ENCODE measurements around the gene CARD11. TPM values are rescaled to one million over a fixed set of nuclear protein-coding genes. Genes with fewer than 3 reads are reported as not detected.

Gene CARD11
- total RNA-seq, 1 experiment from 2014 or later: 0.82 TPM

DNA sequence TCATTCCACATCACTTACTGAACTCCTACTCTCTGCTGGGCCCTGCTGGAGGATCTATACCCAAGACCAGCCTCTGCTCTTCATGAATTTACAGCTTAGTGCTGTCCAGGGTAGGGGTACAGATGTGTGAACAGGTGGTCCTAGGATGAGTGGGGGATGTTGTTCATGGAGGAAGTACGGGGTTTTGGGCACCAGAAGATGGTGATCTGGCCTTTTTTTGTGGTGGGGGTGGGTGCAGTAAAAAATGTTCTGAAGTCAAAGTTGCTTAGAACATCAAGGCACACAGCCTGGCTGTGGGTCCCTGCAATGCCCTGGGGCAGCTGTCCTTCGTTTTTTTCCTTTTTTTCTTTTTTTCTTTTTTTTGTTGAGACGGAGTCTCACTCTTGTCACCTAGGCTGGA is 165.4 kb downstream of the CARD11 start:
- ATAC-seq (no peak), DNase-seq (ENCODE audit: low read depth, low spot score) (no peak)
- Histone ChIP-seq H3K27ac (ENCODE audit: low read length) (0 out of 2 replicates have a peak overlapping the region, but pooled peaks have one; percentile 1), H3K4me3 (ENCODE audit: low read depth in 2 of 2, low read length in 2 of 2) (no peak overlapping the region), H3K9me3 (ENCODE audit: control insufficient read depth, insufficient read depth, low read depth, low read length) (no peaks in the 10 kb centered on the region), H3K27me3 (ENCODE audit: control insufficient read depth, insufficient read depth, low read length) (no peaks in the 10 kb centered on the region), H3K4me1 (ENCODE audit: control insufficient read depth, insufficient read depth, low read length) (peaks cover 23% of the 10 kb centered on the region), H3K36me3 (ENCODE audit: control insufficient read depth, insufficient read depth, low read length) (no peaks in the 10 kb centered on the region)
- no TSS peak for BruUV-seq (replicated peaks)
- POLR2A ChIA-PET: no interaction called here
- CTCF ChIA-PET: interaction anchor here (0.7 kb wide), 1 partner anchor 212 kb away, joined by 4 read pairs; no protein-coding TSS in a partner anchor
- intact Hi-C loops (cut with micrococcal nuclease; ENCODE audit: unreplicated experiment): no loop called here
- TF ChIP-seq, protein P1, sequence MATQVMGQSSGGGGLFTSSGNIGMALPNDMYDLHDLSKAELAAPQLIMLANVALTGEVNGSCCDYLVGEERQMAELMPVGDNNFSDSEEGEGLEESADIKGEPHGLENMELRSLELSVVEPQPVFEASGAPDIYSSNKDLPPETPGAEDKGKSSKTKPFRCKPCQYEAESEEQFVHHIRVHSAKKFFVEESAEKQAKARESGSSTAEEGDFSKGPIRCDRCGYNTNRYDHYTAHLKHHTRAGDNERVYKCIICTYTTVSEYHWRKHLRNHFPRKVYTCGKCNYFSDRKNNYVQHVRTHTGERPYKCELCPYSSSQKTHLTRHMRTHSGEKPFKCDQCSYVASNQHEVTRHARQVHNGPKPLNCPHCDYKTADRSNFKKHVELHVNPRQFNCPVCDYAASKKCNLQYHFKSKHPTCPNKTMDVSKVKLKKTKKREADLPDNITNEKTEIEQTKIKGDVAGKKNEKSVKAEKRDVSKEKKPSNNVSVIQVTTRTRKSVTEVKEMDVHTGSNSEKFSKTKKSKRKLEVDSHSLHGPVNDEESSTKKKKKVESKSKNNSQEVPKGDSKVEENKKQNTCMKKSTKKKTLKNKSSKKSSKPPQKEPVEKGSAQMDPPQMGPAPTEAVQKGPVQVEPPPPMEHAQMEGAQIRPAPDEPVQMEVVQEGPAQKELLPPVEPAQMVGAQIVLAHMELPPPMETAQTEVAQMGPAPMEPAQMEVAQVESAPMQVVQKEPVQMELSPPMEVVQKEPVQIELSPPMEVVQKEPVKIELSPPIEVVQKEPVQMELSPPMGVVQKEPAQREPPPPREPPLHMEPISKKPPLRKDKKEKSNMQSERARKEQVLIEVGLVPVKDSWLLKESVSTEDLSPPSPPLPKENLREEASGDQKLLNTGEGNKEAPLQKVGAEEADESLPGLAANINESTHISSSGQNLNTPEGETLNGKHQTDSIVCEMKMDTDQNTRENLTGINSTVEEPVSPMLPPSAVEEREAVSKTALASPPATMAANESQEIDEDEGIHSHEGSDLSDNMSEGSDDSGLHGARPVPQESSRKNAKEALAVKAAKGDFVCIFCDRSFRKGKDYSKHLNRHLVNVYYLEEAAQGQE (IDR thresholded peaks at IDR 0.05; ENCODE audit: insufficient read depth in 1 of 2, low read depth in 2 of 2, low read length in 1 of 2): no peak
- no peak for TF ChIP-seq POLR2AphosphoS5 (IDR thresholded peaks at IDR 0.05; ENCODE audit: low read depth, low read length)
- TF ChIP-seq TCF7L2 (IDR thresholded peaks at IDR 0.05; ENCODE audit: low read depth, low read length): no peak
- TF ChIP-seq SIN3A (IDR thresholded peaks at IDR 0.05; ENCODE audit: borderline replicate concordance, insufficient read depth, low read depth, low read length): no peak
- TF ChIP-seq, protein P2, sequence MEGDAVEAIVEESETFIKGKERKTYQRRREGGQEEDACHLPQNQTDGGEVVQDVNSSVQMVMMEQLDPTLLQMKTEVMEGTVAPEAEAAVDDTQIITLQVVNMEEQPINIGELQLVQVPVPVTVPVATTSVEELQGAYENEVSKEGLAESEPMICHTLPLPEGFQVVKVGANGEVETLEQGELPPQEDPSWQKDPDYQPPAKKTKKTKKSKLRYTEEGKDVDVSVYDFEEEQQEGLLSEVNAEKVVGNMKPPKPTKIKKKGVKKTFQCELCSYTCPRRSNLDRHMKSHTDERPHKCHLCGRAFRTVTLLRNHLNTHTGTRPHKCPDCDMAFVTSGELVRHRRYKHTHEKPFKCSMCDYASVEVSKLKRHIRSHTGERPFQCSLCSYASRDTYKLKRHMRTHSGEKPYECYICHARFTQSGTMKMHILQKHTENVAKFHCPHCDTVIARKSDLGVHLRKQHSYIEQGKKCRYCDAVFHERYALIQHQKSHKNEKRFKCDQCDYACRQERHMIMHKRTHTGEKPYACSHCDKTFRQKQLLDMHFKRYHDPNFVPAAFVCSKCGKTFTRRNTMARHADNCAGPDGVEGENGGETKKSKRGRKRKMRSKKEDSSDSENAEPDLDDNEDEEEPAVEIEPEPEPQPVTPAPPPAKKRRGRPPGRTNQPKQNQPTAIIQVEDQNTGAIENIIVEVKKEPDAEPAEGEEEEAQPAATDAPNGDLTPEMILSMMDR (IDR thresholded peaks at IDR 0.05): no peak
- in situ Hi-C loops (cut with HindIII; ENCODE audit: low pct_unique_long_range_greater_than_20kb, low sequenced_read_pairs): no loop called here

DNA sequence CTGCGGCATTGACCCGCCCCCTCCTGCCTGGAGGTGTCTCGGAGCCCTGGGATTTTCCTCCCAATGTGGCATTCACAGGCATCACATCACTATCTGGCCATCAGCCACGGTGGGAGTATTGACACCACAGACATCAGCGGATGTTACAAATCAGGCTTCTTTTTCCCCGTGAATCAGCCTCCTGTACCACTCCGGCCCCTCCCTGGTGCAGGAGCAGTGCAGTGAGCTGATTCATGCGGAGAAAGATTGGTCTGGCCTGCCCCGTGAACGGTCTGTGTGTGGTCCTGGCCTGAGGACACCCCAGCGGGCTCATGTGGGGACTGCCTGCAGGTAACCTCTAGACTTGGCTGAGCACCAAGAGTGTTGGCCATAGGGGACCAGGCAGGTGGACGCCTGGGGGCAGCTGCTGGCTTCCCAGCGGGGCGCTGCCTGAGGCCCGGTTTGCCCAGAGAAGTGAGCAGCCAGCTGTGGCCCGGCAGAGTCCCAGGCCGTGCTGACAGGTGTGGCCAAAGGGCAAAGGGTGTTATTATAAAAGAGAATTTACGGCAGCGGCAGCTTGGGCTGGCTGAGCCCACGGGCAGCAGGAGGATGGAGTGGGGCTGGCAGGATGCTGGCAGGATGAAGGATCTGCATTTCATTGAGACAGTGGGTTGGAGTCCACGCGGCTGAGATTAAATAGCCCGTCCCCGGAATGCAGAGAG is 167.5 kb downstream of the CARD11 start:
- no peak for DNase-seq (ENCODE audit: low read depth, low spot score)
- Histone ChIP-seq H3K27ac (ENCODE audit: low read length) (no peak overlapping the region), H3K36me3 (ENCODE audit: control insufficient read depth, insufficient read depth, low read length) (no peaks in the 10 kb centered on the region), H3K4me3 (ENCODE audit: low read depth in 2 of 2, low read length in 2 of 2) (no peak overlapping the region), H3K9me3 (ENCODE audit: control insufficient read depth, insufficient read depth, low read depth, low read length) (no peaks in the 10 kb centered on the region), H3K4me1 (ENCODE audit: control insufficient read depth, insufficient read depth, low read length) (peaks cover 25% of the 10 kb centered on the region), H3K27me3 (ENCODE audit: control insufficient read depth, insufficient read depth, low read length) (no peaks in the 10 kb centered on the region)
- intact Hi-C loops (cut with micrococcal nuclease; ENCODE audit: unreplicated experiment): no loop called here
- CTCF ChIA-PET: no interaction called here
- TF ChIP-seq, protein P1 (IDR thresholded peaks at IDR 0.05; ENCODE audit: insufficient read depth in 1 of 2, low read depth in 2 of 2, low read length in 1 of 2): no peak
- TF ChIP-seq, protein P2 (IDR thresholded peaks at IDR 0.05): no peak
- 0 out of 2 replicates have a peak, but pooled peaks have one; percentile 25 for TF ChIP-seq TCF7L2 (IDR thresholded peaks at IDR 0.05; ENCODE audit: low read depth, low read length)
- TF ChIP-seq POLR2AphosphoS5 (IDR thresholded peaks at IDR 0.05; ENCODE audit: low read depth, low read length): no peak
- TF ChIP-seq SIN3A (IDR thresholded peaks at IDR 0.05; ENCODE audit: borderline replicate concordance, insufficient read depth, low read depth, low read length): no peak
- in situ Hi-C loops (cut with HindIII; ENCODE audit: low pct_unique_long_range_greater_than_20kb, low sequenced_read_pairs): no loop called here
- ATAC-seq: no peak
- BruUV-seq (replicated peaks): no TSS peak
- POLR2A ChIA-PET: no interaction called here
